Endothelial cell of umbilical vein (primary cell): ENCODE measurements around the gene SUPT4H1. TPM values are rescaled to one million over a fixed set of nuclear protein-coding genes. Genes with fewer than 3 reads are reported as not detected.

Source experiments
- BruUV-seq: library from RNA; stranded (reverse); fragments of 400-500 nt; replicated peaks from 2 replicates; lab custom pipeline; 2021; lab: Mats Ljungman, UMichigan
- CTCF ChIA-PET: fragments of 300-600, 350-600 bp; sonication (Branson Sonifier 250); formaldehyde crosslinking; loops from one replicate; lab custom pipeline; 2021; ENCODE audit warnings: antibody characterized with exemption, inconsistent platforms; lab: Charles Lee
- POLR2A ChIA-PET: fragments of 300-600, 350-600 bp; sonication (Branson Sonifier 250); formaldehyde crosslinking; loops from one replicate; lab custom pipeline; 2021; ENCODE audit warnings: antibody characterized with exemption, inconsistent platforms; lab: Charles Lee
- DNase-seq: peaks from one replicate; pipeline ENCODE4 v3.0.0-alpha.2; 2011; ENCODE audit warnings: low read depth, low spot score
- FAIRE-seq: peaks from 2 replicates; lab custom pipeline; 2011; peaks lifted over from hg19 to GRCh38; lab: Jason Lieb, UNC
- H2AFZ ChIP-seq: 2 replicates; pipeline ENCODE4 v1.6.0; 2012; ENCODE audit warnings: low read depth, low read length, control low read depth, inconsistent platforms
- H3K27ac ChIP-seq: 2 replicates; pipeline ENCODE4 v1.5.1; 2011; ENCODE audit warnings: low read depth, mild to moderate bottlenecking, control low read depth, low read length, moderate library complexity; ENCODE audit not compliant: insufficient read depth
- H3K27me3 ChIP-seq, 2 experiments: 2 replicates each; pipeline versions ENCODE4 v1.6.0 to v1.6.1; 2011; ENCODE audit warnings: low read length in 2 of 2, mixed read lengths in 1 of 2; ENCODE audit not compliant: control insufficient read depth in 2 of 2, insufficient read depth in 2 of 2
- H3K36me3 ChIP-seq, 2 experiments: 2 replicates in 1 of 2; 3 replicates in 1 of 2; pipeline ENCODE4 v1.5.1; 2011; ENCODE audit warnings: low read length in 2 of 2, mild to moderate bottlenecking in 1 of 2, moderate library complexity in 1 of 2; ENCODE audit not compliant: control insufficient read depth in 2 of 2, insufficient read depth in 2 of 2; ENCODE audit errors: extremely low read depth in 1 of 2
- H3K4me1 ChIP-seq: 3 replicates; pipeline ENCODE4 v1.5.1; 2011; ENCODE audit warnings: mild to moderate bottlenecking, low read length; ENCODE audit not compliant: control insufficient read depth, insufficient read depth; ENCODE audit errors: extremely low read depth
- H3K4me2 ChIP-seq: 2 replicates; pipeline ENCODE4 v1.6.1; 2011; ENCODE audit warnings: low read length, control low read depth, mixed read lengths; ENCODE audit not compliant: insufficient read depth
- H3K4me3 ChIP-seq, 3 experiments: fragments of 200-600 bp in 1 of 3; sonication (generic), shearing (Covaris generic) in 1 of 3; replicated peaks in 1 of 3; 2 replicates each; pipeline ENCODE4 v1.5.1; 2011 to 2016; ENCODE audit warnings: control low read depth in 3 of 3, low read length in 3 of 3, mild to moderate bottlenecking in 2 of 3, inconsistent platforms in 1 of 3, low read depth in 1 of 3, moderate library complexity in 1 of 3; ENCODE audit not compliant: insufficient read depth in 1 of 3
- H3K79me2 ChIP-seq: 2 replicates; pipeline ENCODE4 v1.6.0; 2012; ENCODE audit warnings: low read length, inconsistent platforms; ENCODE audit not compliant: control insufficient read depth, insufficient read depth
- H3K9ac ChIP-seq: replicated peaks from 2 replicates; pipeline ENCODE3; 2011; ENCODE audit warnings: low read length, control low read depth; ENCODE audit not compliant: insufficient read depth; ENCODE audit errors: extremely low read depth
- H3K9me1 ChIP-seq: replicated peaks from 3 replicates; pipeline ENCODE4 v1.6.0; 2011; ENCODE audit warnings: mild to moderate bottlenecking, low read length; ENCODE audit not compliant: control insufficient read depth, insufficient read depth; ENCODE audit errors: extremely low read depth
- H3K9me3 ChIP-seq: replicated peaks from 2 replicates; pipeline ENCODE4 v1.5.1; 2012; ENCODE audit warnings: low read length, inconsistent platforms; ENCODE audit not compliant: control insufficient read depth, insufficient read depth
- H4K20me1 ChIP-seq: replicated peaks from 2 replicates; pipeline ENCODE3; 2011; ENCODE audit warnings: mild to moderate bottlenecking, low read length; ENCODE audit not compliant: control insufficient read depth, insufficient read depth; ENCODE audit errors: extremely low read depth
- EZH2 ChIP-seq: IDR thresholded peaks from 2 replicates; pipeline ENCODE4 v1.6.1; 2012; ENCODE audit warnings: borderline replicate concordance, low read depth, mild to moderate bottlenecking, moderate library complexity, low read length, inconsistent platforms; ENCODE audit not compliant: severe bottlenecking
- FOS ChIP-seq: IDR thresholded peaks from 2 replicates; pipeline ENCODE4 v1.6.1; 2011; ENCODE audit warnings: mild to moderate bottlenecking, low read length, moderate library complexity, borderline replicate concordance; ENCODE audit not compliant: insufficient read depth
- GATA2 ChIP-seq: IDR thresholded peaks from 2 replicates; pipeline ENCODE4 v1.7.0; 2011; ENCODE audit warnings: low read depth, mild to moderate bottlenecking, moderate library complexity, mixed read lengths, low read length; ENCODE audit not compliant: insufficient read length, insufficient read depth
- JUN ChIP-seq: IDR thresholded peaks from 2 replicates; pipeline ENCODE4 v1.6.1; 2011; ENCODE audit warnings: borderline replicate concordance, low read depth; ENCODE audit not compliant: insufficient read length, insufficient read depth
- MYC ChIP-seq: IDR thresholded peaks from one replicate; pipeline ENCODE4 v1.6.1; 2011; ENCODE audit warnings: mild to moderate bottlenecking, low read depth, low read length
- POLR2A ChIP-seq: IDR thresholded peaks from 2 replicates; pipeline ENCODE4 v1.6.1; 2012; ENCODE audit warnings: low read depth, mild to moderate bottlenecking, control low read depth, low read length
- POLR2AphosphoS5 ChIP-seq: IDR thresholded peaks from 2 replicates; pipeline ENCODE4 v1.6.1; 2012; ENCODE audit warnings: low read depth, mild to moderate bottlenecking, control low read depth, low read length, moderate library complexity; ENCODE audit not compliant: insufficient read depth
- dilution Hi-C: fragments of 300-500 bp; cut with MboI; formaldehyde crosslinking; loops from one replicate; pipeline ENCODE4 v1.15.0; 2019; ENCODE audit warnings: low sequenced_read_pairs; ENCODE audit not compliant: extremely low pct_ligation_motif_present
- intact Hi-C: fragments of 100-400 bp; cut with micrococcal nuclease; formaldehyde crosslinking; loops from one replicate; pipeline ENCODE4 v1.10.0; 2022
- polyA plus RNA-seq, 4 experiments: library from polyadenylated mRNA; depleted of rRNA in 3 of 4; stranded (reverse) in 3 of 4; unstranded in 1 of 4; fragments of >200 nt; gene quantifications; 2 replicates each; pipeline versions ENCODE4 v1.2.1 to v1.2.3, GENCODE V29; 2011 to 2012; ENCODE audit warnings: missing spikeins in 1 of 4
- total RNA-seq: library from RNA; stranded (reverse); gene quantifications from 2 replicates; pipeline ENCODE4 v1.2.3, GENCODE V29; 2021
- TF ChIP-seq, protein P1 (sequence below), 2 donors: IDR thresholded peaks; 1 replicate in 1 of 2; 2 replicates in 1 of 2; pipeline ENCODE4 v1.5.1; 2011; ENCODE audit warnings: low read length in 2 of 2, mild to moderate bottlenecking in 2 of 2, moderate library complexity in 2 of 2, control low read depth in 1 of 2, inconsistent platforms in 1 of 2, low read depth in 1 of 2; ENCODE audit not compliant: insufficient read depth in 1 of 2; ENCODE audit errors: extremely low read depth in 1 of 2
- TF ChIP-seq, protein P2 (sequence below): IDR thresholded peaks from 2 replicates; pipeline ENCODE4 v1.6.1; 2011; ENCODE audit not compliant: insufficient read depth, insufficient read length

SUPT4H1 gene
- total and polyA plus RNA-seq, 2 donors (not counting 3 experiments of a cell fraction or from before 2014, with no cell fraction given) = 77.5 to 154 TPM

DNA sequence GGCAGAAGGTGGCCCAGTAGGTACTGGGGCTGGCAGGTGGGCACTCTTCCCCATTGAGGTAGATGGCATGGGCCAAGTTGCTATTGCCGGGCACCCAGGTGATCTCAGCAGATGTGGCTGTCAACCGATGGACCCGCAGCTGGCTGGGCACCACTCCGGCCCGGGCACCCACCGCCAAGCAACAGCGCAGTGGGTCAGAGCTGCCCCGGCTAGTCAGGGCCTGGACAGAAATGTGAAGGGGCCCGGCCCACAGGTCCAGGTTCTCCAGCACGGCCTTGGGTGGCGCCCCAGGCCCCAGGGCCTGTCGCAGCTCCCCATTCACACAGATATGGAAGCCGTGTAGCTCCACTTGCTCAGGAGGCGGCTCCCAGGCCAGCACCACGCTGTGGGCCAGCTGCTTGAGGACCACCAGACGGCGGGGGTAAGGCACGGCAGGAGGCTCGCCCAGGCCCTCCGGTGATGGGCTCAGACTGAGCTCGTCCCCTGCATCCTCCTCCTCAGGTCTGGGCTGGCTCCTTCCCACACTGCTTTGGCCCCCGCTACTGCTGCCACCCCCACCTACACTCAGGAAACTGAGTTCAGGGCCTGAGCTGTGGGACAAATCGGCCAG, 39.9 kb downstream of the SUPT4H1 start:
- Histone ChIP-seq H4K20me1 (no peaks in the 10 kb centered on the region), H3K36me3 (no peaks in the 10 kb centered on the region), H3K9me3 (no peaks in the 10 kb centered on the region), H3K4me1 (no peaks in the 10 kb centered on the region), H3K4me2 (no peak overlapping the region), H3K4me3 (no peak overlapping the region), H2AFZ (no peak overlapping the region), H3K27ac (no peak overlapping the region), H3K9me1 (no peaks in the 10 kb centered on the region), H3K27me3 (no peaks in the 10 kb centered on the region), H3K9ac (no peak overlapping the region), H3K79me2 (no peaks in the 10 kb centered on the region)
- intact Hi-C loops = no loop called here
- no TSS peak for BruUV-seq
- FAIRE-seq (no peak), DNase-seq (no peak)
- dilution Hi-C loops = no loop called here
- ChIA-PET POLR2A (no interaction called here), CTCF (interaction anchor here (0.7 kb wide), 1 partner anchor 8 kb away, joined by 3 read pairs; no protein-coding TSS in a partner anchor)
- TF ChIP-seq POLR2AphosphoS5 (no peak), FOS (no peak), POLR2A (no peak), EZH2 (no peak), JUN (no peak), MYC (no peak), GATA2 (no peak)
- TF ChIP-seq, protein P1, sequence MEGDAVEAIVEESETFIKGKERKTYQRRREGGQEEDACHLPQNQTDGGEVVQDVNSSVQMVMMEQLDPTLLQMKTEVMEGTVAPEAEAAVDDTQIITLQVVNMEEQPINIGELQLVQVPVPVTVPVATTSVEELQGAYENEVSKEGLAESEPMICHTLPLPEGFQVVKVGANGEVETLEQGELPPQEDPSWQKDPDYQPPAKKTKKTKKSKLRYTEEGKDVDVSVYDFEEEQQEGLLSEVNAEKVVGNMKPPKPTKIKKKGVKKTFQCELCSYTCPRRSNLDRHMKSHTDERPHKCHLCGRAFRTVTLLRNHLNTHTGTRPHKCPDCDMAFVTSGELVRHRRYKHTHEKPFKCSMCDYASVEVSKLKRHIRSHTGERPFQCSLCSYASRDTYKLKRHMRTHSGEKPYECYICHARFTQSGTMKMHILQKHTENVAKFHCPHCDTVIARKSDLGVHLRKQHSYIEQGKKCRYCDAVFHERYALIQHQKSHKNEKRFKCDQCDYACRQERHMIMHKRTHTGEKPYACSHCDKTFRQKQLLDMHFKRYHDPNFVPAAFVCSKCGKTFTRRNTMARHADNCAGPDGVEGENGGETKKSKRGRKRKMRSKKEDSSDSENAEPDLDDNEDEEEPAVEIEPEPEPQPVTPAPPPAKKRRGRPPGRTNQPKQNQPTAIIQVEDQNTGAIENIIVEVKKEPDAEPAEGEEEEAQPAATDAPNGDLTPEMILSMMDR (IDR thresholded peaks at IDR 0.05; ENCODE audit: extremely low read depth in 1 of 2, insufficient read depth in 1 of 2, low read depth in 1 of 2, low read length in 2 of 2) = no peak
- TF ChIP-seq, protein P2, sequence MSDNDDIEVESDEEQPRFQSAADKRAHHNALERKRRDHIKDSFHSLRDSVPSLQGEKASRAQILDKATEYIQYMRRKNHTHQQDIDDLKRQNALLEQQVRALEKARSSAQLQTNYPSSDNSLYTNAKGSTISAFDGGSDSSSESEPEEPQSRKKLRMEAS = no peak
